CD4-positive, alpha-beta T cell (primary cell): ENCODE measurements around the gene ZDHHC3. TPM values are rescaled to one million over a fixed set of nuclear protein-coding genes. Genes with fewer than 3 reads are reported as not detected.

ENCODE experiments used
- ATAC-seq: fragments of 200-7000 bp; cut with Tn5 transposase; one replicate; pipeline ENCODE4 v1.10.0; 2022; ENCODE audit warnings: mild to moderate bottlenecking; ENCODE audit not compliant: poor library complexity
- CTCF ChIA-PET: fragments of 350-600 bp; sonication (Branson Sonifier 250); formaldehyde crosslinking; loops from one replicate; lab custom pipeline; 2021; ENCODE audit warnings: antibody characterized with exemption, inconsistent platforms; lab: Charles Lee
- POLR2A ChIA-PET: fragments of 350-600 bp; sonication (Branson Sonifier 250); formaldehyde crosslinking; loops from one replicate; lab custom pipeline; 2021; ENCODE audit warnings: antibody characterized with exemption, inconsistent platforms; lab: Charles Lee
- DNase-seq, 14 experiments: peaks; one replicate each; pipeline ENCODE4 v3.0.0-alpha.2; 2013 to 2020; ENCODE audit warnings: mixed read lengths in 2 of 14
- H3K27ac ChIP-seq, 2 donors: one replicate each; pipeline versions ENCODE4 v1.5.1 to v1.7.0; 2013; ENCODE audit warnings: low read length in 2 of 2, low read depth in 1 of 2, mild to moderate bottlenecking in 1 of 2
- H3K27me3 ChIP-seq, 2 experiments: 1 replicate in 1 of 2; 2 replicates in 1 of 2; pipeline versions ENCODE4 v1.6.1 to v1.7.0; 2013; ENCODE audit warnings: low read length in 2 of 2, control low read depth in 1 of 2, mild to moderate bottlenecking in 1 of 2, moderate library complexity in 1 of 2; ENCODE audit not compliant: insufficient read depth in 2 of 2, control insufficient read depth in 1 of 2
- H3K36me3 ChIP-seq: one replicate; pipeline ENCODE4 v1.6.1; 2013; ENCODE audit warnings: low read length, control low read depth; ENCODE audit not compliant: insufficient read depth
- H3K4me1 ChIP-seq: one replicate; pipeline ENCODE4 v1.6.1; 2013; ENCODE audit warnings: low read length, control low read depth; ENCODE audit not compliant: insufficient read depth
- H3K4me3 ChIP-seq: one replicate; pipeline ENCODE4 v1.5.1; 2013; ENCODE audit warnings: mild to moderate bottlenecking, low read length, moderate library complexity
- H3K9me3 ChIP-seq, 2 experiments: 1 replicate in 1 of 2; 2 replicates in 1 of 2; pipeline versions ENCODE4 v1.6.1 to v1.7.0; 2013; ENCODE audit warnings: low read length in 2 of 2, mild to moderate bottlenecking in 2 of 2, control low read depth in 1 of 2, moderate library complexity in 1 of 2; ENCODE audit not compliant: control insufficient read depth in 1 of 2, insufficient read depth in 1 of 2
- H3K27ac Mint-ChIP-seq: one replicate; pipeline ENCODE4 v1.8.0; 2020; ENCODE audit warnings: mixed read lengths
- H3K27me3 Mint-ChIP-seq: one replicate; pipeline ENCODE4 v1.8.0; 2021; ENCODE audit warnings: mixed read lengths
- H3K36me3 Mint-ChIP-seq: one replicate; pipeline ENCODE4 v1.8.0; 2021; ENCODE audit warnings: low read depth, mixed read lengths
- H3K4me1 Mint-ChIP-seq: one replicate; pipeline ENCODE4 v1.8.0; 2021; ENCODE audit warnings: low read depth, mixed read lengths
- H3K4me3 Mint-ChIP-seq: one replicate; pipeline ENCODE4 v1.8.0; 2020; ENCODE audit warnings: mild to moderate bottlenecking, mixed read lengths
- H3K9me3 Mint-ChIP-seq: one replicate; pipeline ENCODE4 v1.8.0; 2020; ENCODE audit warnings: mixed read lengths
- CTCF ChIP-seq: fragments of 200-600 bp; IDR thresholded peaks from one replicate; pipeline ENCODE4 v1.8.0; 2022; ENCODE audit warnings: antibody characterized with exemption, mild to moderate bottlenecking
- intact Hi-C, 2 experiments: fragments of 100-400 bp; cut with DNase I in 1 of 2; cut with micrococcal nuclease in 1 of 2; formaldehyde crosslinking; loops; one replicate each; pipeline versions ENCODE4 v1.15.1 to v1.9.0; 2023 to 2025; cut with DNase I, micrococcal nuclease
- total RNA-seq, 174 experiments: library from RNA in 2 of 174; stranded (reverse) in 2 of 174; gene quantifications; one replicate each; pipeline ENCODE4 v1.2.3 and lab custom pipeline; 2021 to 2026

Gene ZDHHC3
- total RNA-seq, 2 experiments from 2014 or later: 34.4 to 34.6 TPM

GRCh38 chr3:44981751-44982150, 5.8 kb upstream of the ZDHHC3 start:
- no peak overlapping the region for H3K4me3 ChIP-seq
- POLR2A ChIA-PET: no interaction called here
- Mint-ChIP-seq H3K27me3 (no peaks in the 10 kb centered on the region), H3K4me3 (peak overlapping the region; percentile 1), H3K36me3 (peaks cover 8% of the 10 kb centered on the region), H3K9me3 (no peaks in the 10 kb centered on the region), H3K27ac (peak overlapping the region; percentile 4), H3K4me1 (peaks cover 76% of the 10 kb centered on the region)
- no peak overlapping the region for H3K27ac ChIP-seq
- H3K27me3 ChIP-seq: no peaks in the 10 kb centered on the region
- intact Hi-C loops: no loop called here
- peak in 3 of 14 experiments; percentile 15 to 67 (median 64) for DNase-seq
- peaks cover 64% of the 10 kb centered on the region for H3K4me1 ChIP-seq
- H3K36me3 ChIP-seq: no peaks in the 10 kb centered on the region
- no peak for TF ChIP-seq CTCF
- CTCF ChIA-PET: interaction anchor here (0.7 kb wide), 1 partner anchor 11 kb away, joined by 3 read pairs; no protein-coding TSS in a partner anchor
- ATAC-seq: peak; percentile 82
- no peaks in the 10 kb centered on the region for H3K9me3 ChIP-seq

GRCh38 chr3:44981220-44981619, 5.2 kb upstream of the ZDHHC3 start:
- no peaks in the 10 kb centered on the region for H3K36me3 ChIP-seq
- CTCF ChIA-PET: no interaction called here
- peak; percentile 11 for ATAC-seq
- POLR2A ChIA-PET: no interaction called here
- no peaks in the 10 kb centered on the region for H3K27me3 ChIP-seq
- Mint-ChIP-seq H3K27ac (peak overlapping the region; percentile 4), H3K4me1 (peaks cover 81% of the 10 kb centered on the region), H3K9me3 (no peaks in the 10 kb centered on the region), H3K27me3 (no peaks in the 10 kb centered on the region), H3K36me3 (peaks cover 11% of the 10 kb centered on the region), H3K4me3 (no peak overlapping the region)
- H3K4me3 ChIP-seq: no peak overlapping the region
- intact Hi-C loops: no loop called here
- H3K9me3 ChIP-seq: no peaks in the 10 kb centered on the region
- DNase-seq: peak in 2 of 14 experiments; percentile 19 to 24
- H3K4me1 ChIP-seq: peaks cover 69% of the 10 kb centered on the region
- TF ChIP-seq CTCF: no peak
- H3K27ac ChIP-seq: no peak overlapping the region

- peaks cover 45% of the 10 kb centered on the region for H3K4me1 ChIP-seq
- H3K27ac Mint-ChIP-seq: peak overlapping the region; percentile 94
- intact Hi-C loops: loop anchor here in 1 of 2 experiments (2.0 to 10.0 kb wide), 3 partner anchors 212 to 1870 kb away; partner anchors contain the start of genes POMGNT2 and ZKSCAN7
- peaks cover 16% of the 10 kb centered on the region for H3K36me3 Mint-ChIP-seq
- H3K4me1 Mint-ChIP-seq: peaks cover 75% of the 10 kb centered on the region
- ChIA-PET POLR2A (no interaction called here), CTCF (interaction anchor here (0.5 to 2.6 kb wide), 2 partner anchors 18 to 686 kb away, joined by 6 to 7 read pairs; no protein-coding TSS in a partner anchor)
- H3K4me3 Mint-ChIP-seq: peak overlapping the region; percentile 98
- no peaks in the 10 kb centered on the region for H3K36me3 ChIP-seq
- H3K9me3 Mint-ChIP-seq: no peaks in the 10 kb centered on the region
- no peak overlapping the region for H3K27ac ChIP-seq
- no peak for TF ChIP-seq CTCF
- DNase-seq (no peak), ATAC-seq (no peak)
- H3K4me3 ChIP-seq: no peak overlapping the region
- H3K9me3 ChIP-seq: no peaks in the 10 kb centered on the region
- no peaks in the 10 kb centered on the region for H3K27me3 Mint-ChIP-seq
- no peaks in the 10 kb centered on the region for H3K27me3 ChIP-seq
Measured at GRCh38 chr3:44974416-44974815, 1.6 kb downstream of the ZDHHC3 start.
